Lung (tissue), 12 donors: Measurements from ENCODE around the gene PEX14. TPM values are rescaled to one million over a fixed set of nuclear protein-coding genes. Genes with fewer than 3 reads are reported as not detected.

Experiments
- ATAC-seq: fragments of 200-7000 bp; cut with Tn5 transposase; one replicate; pipeline ENCODE4 v1.9.1; 2020; ENCODE audit warnings: moderate number of reproducible peaks; ENCODE audit not compliant: insufficient read depth, low FRiP score
- DNase-seq, 3 donors: peaks; one replicate each; pipeline ENCODE4 v3.0.0-alpha.2; 2013 to 2017
- H3K27ac ChIP-seq, 2 donors: one replicate each; pipeline ENCODE4 v1.5.1; 2013; ENCODE audit warnings: mild to moderate bottlenecking in 2 of 2, moderate library complexity in 2 of 2, control low read depth in 1 of 2, inconsistent platforms in 1 of 2, low read depth in 1 of 2, low read length in 1 of 2
- H3K27me3 ChIP-seq, 3 donors: one replicate each; pipeline ENCODE4 v1.5.1; 2013; ENCODE audit warnings: low read length in 2 of 3; ENCODE audit not compliant: control insufficient read depth in 3 of 3, insufficient read depth in 3 of 3
- H3K36me3 ChIP-seq, 4 donors: one replicate each; pipeline ENCODE4 v1.5.1; 2013; ENCODE audit warnings: low read length in 4 of 4, mild to moderate bottlenecking in 1 of 4, moderate library complexity in 1 of 4; ENCODE audit not compliant: control insufficient read depth in 4 of 4, insufficient read depth in 4 of 4
- H3K4me1 ChIP-seq, 5 donors: one replicate each; pipeline ENCODE4 v1.5.1; 2013; ENCODE audit warnings: low read length in 5 of 5, mild to moderate bottlenecking in 2 of 5, moderate library complexity in 1 of 5; ENCODE audit not compliant: control insufficient read depth in 5 of 5, insufficient read depth in 5 of 5
- H3K4me3 ChIP-seq: one replicate; pipeline ENCODE4 v1.5.1; 2013; ENCODE audit warnings: mild to moderate bottlenecking, control low read depth, moderate library complexity
- H3K9ac ChIP-seq, 2 donors: one replicate each; pipeline ENCODE4 v1.5.1; 2013; ENCODE audit warnings: low read length in 2 of 2, control low read depth in 1 of 2; ENCODE audit not compliant: insufficient read depth in 1 of 2
- H3K9me3 ChIP-seq, 4 donors: one replicate each; pipeline ENCODE4 v1.5.1; 2013; ENCODE audit warnings: low read length in 3 of 4, mild to moderate bottlenecking in 1 of 4, moderate library complexity in 1 of 4; ENCODE audit not compliant: control insufficient read depth in 4 of 4, insufficient read depth in 3 of 4
- CTCF ChIP-seq: IDR thresholded peaks from 2 replicates; pipeline ENCODE4 v1.5.1; 2012; ENCODE audit warnings: mild to moderate bottlenecking; ENCODE audit errors: control extremely low read depth, extremely low read depth
- WGBS, 2 donors: extraction: QIAGEN DNeasy Blood & Tissue Kit; methylation state at CpG; one replicate each; pipeline ENCODE4 v1.1.7; 2013; 5-methylcytosine and 5-hydroxymethylcytosine counted together
- polyA plus RNA-seq, 2 donors: library from polyadenylated mRNA; stranded (reverse); fragments of 200-250 nt; gene quantifications; one replicate each; pipeline ENCODE4 v1.2.1, GENCODE V29; 2013
- total RNA-seq, 2 donors: library from RNA; depleted of rRNA in 1 of 2; stranded (reverse); fragments of >200 nt in 1 of 2; gene quantifications; one replicate each; pipeline ENCODE4 v1.2.1, GENCODE V29; 2014 to 2021
- donor health status: control.
- donor health status: control.
- donor health status: Bipolar disorder and iron deficiency.
- donor health status: healthy.
- donor health status: DM: yes; HTN: yes; CAD: no.

Gene PEX14
- total and polyA plus RNA-seq, 4 donors, result 18.1 to 29.2 (median 20.8) TPM

- H3K36me3 ChIP-seq, result peaks cover 0 to 31% (median 4%) of the 10 kb centered on the region in 4 donors
- no peak overlapping the region for H3K4me3 ChIP-seq
- DNase-seq (no peak), ATAC-seq (no peak)
- TF ChIP-seq CTCF, result no peak
- no peak overlapping the region for H3K9ac ChIP-seq
- no peak overlapping the region for H3K27ac ChIP-seq
- no peaks in the 10 kb centered on the region for H3K27me3 ChIP-seq
- WGBS, 2 donors, result 94 to 95% methylated on average over 9 of the region's 9 CpGs
- peaks cover 0 to 15% (median 0%) of the 10 kb centered on the region in 5 donors for H3K4me1 ChIP-seq
- no peaks in the 10 kb centered on the region for H3K9me3 ChIP-seq
Measured at GRCh38 chr1:10625076-10625475, 150.3 kb downstream of the PEX14 start.

- WGBS, 2 donors, result 84 to 89% methylated on average over 10 of the region's 10 CpGs
Measured at GRCh38 chr1:10625554-10625953, 150.8 kb downstream of the PEX14 start.

GRCh38 chr1:10626131-10626731, 151.5 kb downstream of the PEX14 start:
- Histone ChIP-seq H3K9me3 (no peaks in the 10 kb centered on the region), H3K27me3 (no peaks in the 10 kb centered on the region), H3K4me3 (no peak overlapping the region), H3K9ac (no peak overlapping the region), H3K36me3 (peaks cover 3 to 38% (median 8%) of the 10 kb centered on the region in 4 donors), H3K4me1 (peaks cover 0 to 15% (median 3%) of the 10 kb centered on the region in 5 donors), H3K27ac (no peak overlapping the region)
- ATAC-seq (no peak), DNase-seq (no peak)
- 93 to 97% methylated on average over 13 of the region's 13 CpGs for WGBS, 2 donors
- TF ChIP-seq CTCF, result no peak

More at GRCh38 chr1:10625554-10625953, 150.8 kb downstream of the PEX14 start:
- no peaks in the 10 kb centered on the region for H3K9me3 ChIP-seq
- peaks cover 2 to 36% (median 5%) of the 10 kb centered on the region in 4 donors for H3K36me3 ChIP-seq
- no peak for TF ChIP-seq CTCF
- DNase-seq (peak in 2 of 3 donors; percentile 30 to 63), ATAC-seq (no peak)
- H3K9ac ChIP-seq, result no peak overlapping the region
- H3K4me3 ChIP-seq, result no peak overlapping the region
- H3K4me1 ChIP-seq, result peaks cover 0 to 15% (median 0%) of the 10 kb centered on the region in 5 donors
- H3K27me3 ChIP-seq, result no peaks in the 10 kb centered on the region
- no peak overlapping the region for H3K27ac ChIP-seq
